Mammary epithelial cell (primary cell): ENCODE results near the gene CNNM3.

ENCODE experiments used
- CTCF ChIP-seq, 2 donors: IDR thresholded peaks in 1 of 2; conservative IDR thresholded peaks in 1 of 2; 2 replicates each; pipeline ENCODE4 v1.5.1; 2011 to 2012; ENCODE audit warnings: inconsistent platforms in 2 of 2, low read length in 2 of 2, mild to moderate bottlenecking in 2 of 2, control low read depth in 1 of 2, low read depth in 1 of 2; ENCODE audit not compliant: insufficient read depth in 1 of 2; ENCODE audit errors: extremely low read depth in 1 of 2
- EZH2 ChIP-seq: IDR thresholded peaks from 2 replicates; pipeline ENCODE4 v1.6.1; 2012; ENCODE audit warnings: low read length, inconsistent platforms, borderline replicate concordance

- TF ChIP-seq CTCF (conservative IDR thresholded peaks at IDR 0.05 in 1 of 2, IDR thresholded peaks at IDR 0.05 in 1 of 2; ENCODE audit: extremely low read depth in 1 of 2, insufficient read depth in 1 of 2, low read depth in 1 of 2, low read length in 2 of 2) = no peak
- no peak for TF ChIP-seq EZH2
Observed at GRCh38 chr2:96881349-96882195, 65.5 kb downstream of the CNNM3 start.
